ENCODE data around the gene F2RL1. TPM values are rescaled to one million over a fixed set of nuclear protein-coding genes. Genes with fewer than 3 reads are reported as not detected.

Gene F2RL1
- total RNA-seq, 1 experiment from 2014 or later = 51.8 TPM

- CTCF ChIA-PET = no interaction called here
- no peak overlapping the region for H3K4me3 ChIP-seq (ENCODE audit: low read depth, low read length)
- H3K9me3 ChIP-seq = no peaks in the 10 kb centered on the region
- peaks cover 7% of the 10 kb centered on the region for H3K4me1 Mint-ChIP-seq (ENCODE audit: low read depth, unreplicated experiment)
- H3K4me3 Mint-ChIP-seq (ENCODE audit: unreplicated experiment) = no peak overlapping the region
- BruUV-seq (replicated peaks) = no TSS peak
- no peaks in the 10 kb centered on the region for H3K27me3 ChIP-seq (replicated peaks; ENCODE audit: control insufficient read depth, insufficient read depth, low read length)
- no peaks in the 10 kb centered on the region for H3K36me3 ChIP-seq (ENCODE audit: control insufficient read depth, insufficient read depth, low read length)
- H3K36me3 Mint-ChIP-seq (ENCODE audit: insufficient read depth, unreplicated experiment) = no peaks in the 10 kb centered on the region
- H3K27me3 Mint-ChIP-seq (ENCODE audit: insufficient read depth, unreplicated experiment) = no peaks in the 10 kb centered on the region
- H3K9me3 Mint-ChIP-seq (ENCODE audit: unreplicated experiment) = no peaks in the 10 kb centered on the region
- intact Hi-C loops (cut with micrococcal nuclease; ENCODE audit: unreplicated experiment) = loop anchor here (2.0 kb wide), 1 partner anchor 77 kb away; no protein-coding TSS in a partner anchor
- no peak overlapping the region for H3K27ac Mint-ChIP-seq (ENCODE audit: unreplicated experiment)
- POLR2A ChIA-PET = no interaction called here
- H3K4me1 ChIP-seq = peaks cover 11% of the 10 kb centered on the region
- no peak for TF ChIP-seq CTCF (IDR thresholded peaks at IDR 0.05; ENCODE audit: insufficient read depth in 1 of 2, low read depth in 1 of 2, low read length in 1 of 2, severe bottlenecking in 1 of 2, unreplicated experiment in 1 of 2)
- DNase-seq = no peak
These were observed 42.8 kb downstream of the F2RL1 start for GRCh38 chr5:76861612-76862011.

DNA sequence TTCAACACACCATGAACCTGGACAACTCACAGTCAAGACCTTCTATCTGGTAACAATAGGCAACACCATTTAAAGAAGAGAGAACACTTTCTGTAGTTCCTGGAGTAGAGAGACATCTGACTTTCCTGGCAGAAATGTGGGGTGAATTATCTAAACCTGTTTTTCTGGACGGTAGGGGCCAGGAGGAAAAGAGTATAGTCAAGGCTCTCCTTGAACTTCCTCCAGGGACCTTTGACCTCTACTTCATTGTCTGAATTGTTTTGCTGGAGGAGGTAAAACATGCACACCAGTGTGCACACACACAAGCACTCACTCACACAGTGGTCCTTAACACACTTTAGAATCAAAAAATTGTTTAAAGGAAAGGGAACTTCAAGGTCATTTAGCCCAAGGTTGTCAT, 44.2 kb downstream of the F2RL1 start:
- H3K4me1 Mint-ChIP-seq (ENCODE audit: low read depth, unreplicated experiment) = peaks cover 7% of the 10 kb centered on the region
- no peaks in the 10 kb centered on the region for H3K9me3 Mint-ChIP-seq (ENCODE audit: unreplicated experiment)
- TF ChIP-seq CTCF (IDR thresholded peaks at IDR 0.05; ENCODE audit: insufficient read depth in 1 of 2, low read depth in 1 of 2, low read length in 1 of 2, severe bottlenecking in 1 of 2, unreplicated experiment in 1 of 2) = no peak
- H3K27me3 Mint-ChIP-seq (ENCODE audit: insufficient read depth, unreplicated experiment) = no peaks in the 10 kb centered on the region
- Histone ChIP-seq H3K27me3 (replicated peaks; ENCODE audit: control insufficient read depth, insufficient read depth, low read length) (no peaks in the 10 kb centered on the region), H3K4me3 (ENCODE audit: low read depth, low read length) (no peak overlapping the region), H3K4me1 (peaks cover 15% of the 10 kb centered on the region), H3K9me3 (no peaks in the 10 kb centered on the region), H3K36me3 (ENCODE audit: control insufficient read depth, insufficient read depth, low read length) (no peaks in the 10 kb centered on the region)
- CTCF ChIA-PET = no interaction called here
- BruUV-seq (replicated peaks) = no TSS peak
- peak overlapping the region; percentile 11 for H3K27ac Mint-ChIP-seq (ENCODE audit: unreplicated experiment)
- H3K36me3 Mint-ChIP-seq (ENCODE audit: insufficient read depth, unreplicated experiment) = no peaks in the 10 kb centered on the region
- intact Hi-C loops (cut with micrococcal nuclease; ENCODE audit: unreplicated experiment) = loop anchor here (2.0 kb wide), 1 partner anchor 78 kb away; no protein-coding TSS in a partner anchor
- no peak overlapping the region for H3K4me3 Mint-ChIP-seq (ENCODE audit: unreplicated experiment)
- POLR2A ChIA-PET = no interaction called here
- DNase-seq = peak in 1 of 2 experiments; percentile 43

DNA sequence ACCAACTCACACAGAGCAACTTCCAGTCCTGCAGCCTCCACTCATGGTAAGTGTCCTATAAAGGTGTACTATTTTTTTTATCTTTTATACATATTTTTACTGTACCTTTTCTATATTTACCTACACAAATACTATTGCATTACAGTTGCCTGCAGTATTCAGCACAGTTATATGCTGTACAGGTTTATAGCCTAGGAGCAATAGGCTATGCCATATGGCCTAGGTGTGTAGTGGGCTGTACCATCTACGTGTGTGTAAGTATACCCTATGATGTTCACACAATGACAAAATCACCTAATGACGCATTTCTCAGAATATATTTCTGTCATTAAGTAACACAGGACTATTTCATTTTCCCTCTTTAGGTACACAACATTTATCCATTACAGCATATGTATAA, 47.7 kb downstream of the F2RL1 start:
- no peaks in the 10 kb centered on the region for H3K27me3 ChIP-seq (replicated peaks; ENCODE audit: control insufficient read depth, insufficient read depth, low read length)
- no peak overlapping the region for H3K4me3 Mint-ChIP-seq (ENCODE audit: unreplicated experiment)
- no peak overlapping the region for H3K4me3 ChIP-seq (ENCODE audit: low read depth, low read length)
- no peak for DNase-seq
- peaks cover 6% of the 10 kb centered on the region for H3K36me3 Mint-ChIP-seq (ENCODE audit: insufficient read depth, unreplicated experiment)
- no peak overlapping the region for H3K27ac Mint-ChIP-seq (ENCODE audit: unreplicated experiment)
- ChIA-PET POLR2A (no interaction called here), CTCF (no interaction called here)
- H3K36me3 ChIP-seq (ENCODE audit: control insufficient read depth, insufficient read depth, low read length) = no peaks in the 10 kb centered on the region
- H3K27me3 Mint-ChIP-seq (ENCODE audit: insufficient read depth, unreplicated experiment) = no peaks in the 10 kb centered on the region
- BruUV-seq (replicated peaks) = no TSS peak
- intact Hi-C loops (cut with micrococcal nuclease; ENCODE audit: unreplicated experiment) = loop anchor here (5.0 kb wide), 5 partner anchors 166 to 626 kb away; partner anchors contain the start of genes AGGF1, WDR41 and ZBED3
- no peaks in the 10 kb centered on the region for H3K9me3 ChIP-seq
- no peaks in the 10 kb centered on the region for H3K9me3 Mint-ChIP-seq (ENCODE audit: unreplicated experiment)
- peaks cover 26% of the 10 kb centered on the region for H3K4me1 Mint-ChIP-seq (ENCODE audit: low read depth, unreplicated experiment)
- no peak for TF ChIP-seq CTCF (IDR thresholded peaks at IDR 0.05; ENCODE audit: insufficient read depth in 1 of 2, low read depth in 1 of 2, low read length in 1 of 2, severe bottlenecking in 1 of 2, unreplicated experiment in 1 of 2)
- peaks cover 39% of the 10 kb centered on the region for H3K4me1 ChIP-seq
